HEK293 (cell line): ENCODE measurements around the gene SLC8A1.

Source experiments
- BCL11A ChIP-seq: fragments of 450-650 bp; formaldehyde crosslinking; IDR thresholded peaks from 2 replicates; pipeline ENCODE4 v1.5.1; 2016; ENCODE audit warnings: low read depth, missing biosample characterization, missing genetic modification characterization
- KLF9 ChIP-seq: fragments of 450-650 bp; formaldehyde crosslinking; IDR thresholded peaks from 2 replicates; pipeline ENCODE4 v1.5.1; 2016; ENCODE audit warnings: missing biosample characterization, missing genetic modification characterization, low read depth
- PRDM10 ChIP-seq: fragments of 450-650 bp; formaldehyde crosslinking; IDR thresholded peaks from 2 replicates; pipeline ENCODE4 v1.5.1; 2016; ENCODE audit warnings: missing biosample characterization, missing genetic modification characterization
- ZBTB26 ChIP-seq: fragments of 450-650 bp; formaldehyde crosslinking; optimal IDR thresholded peaks from 2 replicates; pipeline ENCODE3; 2016; ENCODE audit warnings: missing biosample characterization, mild to moderate bottlenecking, missing genetic modification characterization
- ZNF510 ChIP-seq: fragments of 450-650 bp; formaldehyde crosslinking; IDR thresholded peaks from 2 replicates; pipeline ENCODE4 v1.5.1; 2018; ENCODE audit warnings: mild to moderate bottlenecking, missing genetic modification characterization, missing biosample characterization; ENCODE audit not compliant: insufficient replicate concordance
- ZNF544 ChIP-seq: fragments of 450-650 bp; formaldehyde crosslinking; IDR thresholded peaks from 2 replicates; pipeline ENCODE4 v1.5.0; 2017; ENCODE audit warnings: missing biosample characterization, missing genetic modification characterization
- ZNF623 ChIP-seq: fragments of 450-650 bp; formaldehyde crosslinking; IDR thresholded peaks from 2 replicates; pipeline ENCODE4 v1.5.1; 2016; ENCODE audit warnings: missing biosample characterization, missing genetic modification characterization
- ZNF830 ChIP-seq: fragments of 450-650 bp; IDR thresholded peaks from 2 replicates; pipeline ENCODE4 v1.5.0; 2018; ENCODE audit warnings: missing biosample characterization, missing genetic modification characterization, low read depth, mild to moderate bottlenecking, moderate library complexity
- TF ChIP-seq, protein P1 (sequence below): fragments of 450-650 bp; formaldehyde crosslinking; IDR thresholded peaks from 2 replicates; pipeline ENCODE4 v1.5.1; 2016; ENCODE audit warnings: missing biosample characterization, missing genetic modification characterization
- TF ChIP-seq, protein P2 (sequence below): fragments of 450-650 bp; formaldehyde crosslinking; IDR thresholded peaks from 2 replicates; pipeline ENCODE4 v1.5.1; 2016; ENCODE audit warnings: missing biosample characterization, missing genetic modification characterization
- TF ChIP-seq, protein P3 (sequence below): fragments of 450-650 bp; formaldehyde crosslinking; IDR thresholded peaks from 2 replicates; pipeline ENCODE4 v1.5.1; 2016; ENCODE audit warnings: missing biosample characterization, missing genetic modification characterization

DNA sequence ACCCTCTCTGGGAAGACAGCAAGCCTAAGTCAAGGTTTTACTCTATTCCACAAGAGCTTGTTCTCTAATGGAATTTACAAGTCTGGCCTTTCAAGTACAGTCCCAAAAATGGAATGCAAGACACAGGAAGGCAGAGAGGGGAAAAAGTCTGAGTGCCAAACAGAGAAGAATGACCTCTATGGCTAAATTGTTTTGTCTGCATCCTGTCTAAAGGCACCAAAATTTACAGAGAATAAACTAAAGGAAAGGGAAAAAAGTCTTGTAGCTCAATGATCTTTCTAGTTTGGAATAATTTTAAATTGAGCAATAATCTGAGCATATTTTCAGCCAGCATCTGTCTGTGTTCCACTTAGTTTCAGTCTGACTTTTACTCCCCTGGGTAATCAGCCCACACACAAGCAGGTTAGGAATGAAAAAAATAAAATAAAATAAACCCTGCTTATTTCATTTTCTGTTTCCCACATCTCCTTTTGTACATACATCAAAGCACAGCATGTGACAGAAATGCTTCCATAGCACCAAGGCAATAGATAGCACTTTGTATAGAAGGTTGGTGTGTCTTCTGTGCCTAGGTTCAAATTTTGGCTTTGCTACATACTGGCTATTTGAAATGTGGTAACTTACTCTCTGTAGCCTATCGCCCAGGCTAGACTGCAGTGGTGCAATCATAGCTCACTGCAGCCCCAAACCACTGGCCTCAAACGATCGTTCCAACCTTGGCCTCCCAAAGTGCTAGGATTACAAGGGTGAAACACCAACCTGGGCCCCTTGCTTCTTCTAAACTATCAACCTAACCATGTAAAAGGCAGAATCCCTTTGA lies 105.1 kb downstream of the SLC8A1 start:
- TF ChIP-seq, protein P1, sequence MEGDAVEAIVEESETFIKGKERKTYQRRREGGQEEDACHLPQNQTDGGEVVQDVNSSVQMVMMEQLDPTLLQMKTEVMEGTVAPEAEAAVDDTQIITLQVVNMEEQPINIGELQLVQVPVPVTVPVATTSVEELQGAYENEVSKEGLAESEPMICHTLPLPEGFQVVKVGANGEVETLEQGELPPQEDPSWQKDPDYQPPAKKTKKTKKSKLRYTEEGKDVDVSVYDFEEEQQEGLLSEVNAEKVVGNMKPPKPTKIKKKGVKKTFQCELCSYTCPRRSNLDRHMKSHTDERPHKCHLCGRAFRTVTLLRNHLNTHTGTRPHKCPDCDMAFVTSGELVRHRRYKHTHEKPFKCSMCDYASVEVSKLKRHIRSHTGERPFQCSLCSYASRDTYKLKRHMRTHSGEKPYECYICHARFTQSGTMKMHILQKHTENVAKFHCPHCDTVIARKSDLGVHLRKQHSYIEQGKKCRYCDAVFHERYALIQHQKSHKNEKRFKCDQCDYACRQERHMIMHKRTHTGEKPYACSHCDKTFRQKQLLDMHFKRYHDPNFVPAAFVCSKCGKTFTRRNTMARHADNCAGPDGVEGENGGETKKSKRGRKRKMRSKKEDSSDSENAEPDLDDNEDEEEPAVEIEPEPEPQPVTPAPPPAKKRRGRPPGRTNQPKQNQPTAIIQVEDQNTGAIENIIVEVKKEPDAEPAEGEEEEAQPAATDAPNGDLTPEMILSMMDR = no peak
- TF ChIP-seq PRDM10 (tag by site-specific recombination) = no peak
- no peak for TF ChIP-seq ZNF544 (tag by site-specific recombination)
- TF ChIP-seq ZNF830 (tag by site-specific recombination) = no peak
- TF ChIP-seq, protein P2, sequence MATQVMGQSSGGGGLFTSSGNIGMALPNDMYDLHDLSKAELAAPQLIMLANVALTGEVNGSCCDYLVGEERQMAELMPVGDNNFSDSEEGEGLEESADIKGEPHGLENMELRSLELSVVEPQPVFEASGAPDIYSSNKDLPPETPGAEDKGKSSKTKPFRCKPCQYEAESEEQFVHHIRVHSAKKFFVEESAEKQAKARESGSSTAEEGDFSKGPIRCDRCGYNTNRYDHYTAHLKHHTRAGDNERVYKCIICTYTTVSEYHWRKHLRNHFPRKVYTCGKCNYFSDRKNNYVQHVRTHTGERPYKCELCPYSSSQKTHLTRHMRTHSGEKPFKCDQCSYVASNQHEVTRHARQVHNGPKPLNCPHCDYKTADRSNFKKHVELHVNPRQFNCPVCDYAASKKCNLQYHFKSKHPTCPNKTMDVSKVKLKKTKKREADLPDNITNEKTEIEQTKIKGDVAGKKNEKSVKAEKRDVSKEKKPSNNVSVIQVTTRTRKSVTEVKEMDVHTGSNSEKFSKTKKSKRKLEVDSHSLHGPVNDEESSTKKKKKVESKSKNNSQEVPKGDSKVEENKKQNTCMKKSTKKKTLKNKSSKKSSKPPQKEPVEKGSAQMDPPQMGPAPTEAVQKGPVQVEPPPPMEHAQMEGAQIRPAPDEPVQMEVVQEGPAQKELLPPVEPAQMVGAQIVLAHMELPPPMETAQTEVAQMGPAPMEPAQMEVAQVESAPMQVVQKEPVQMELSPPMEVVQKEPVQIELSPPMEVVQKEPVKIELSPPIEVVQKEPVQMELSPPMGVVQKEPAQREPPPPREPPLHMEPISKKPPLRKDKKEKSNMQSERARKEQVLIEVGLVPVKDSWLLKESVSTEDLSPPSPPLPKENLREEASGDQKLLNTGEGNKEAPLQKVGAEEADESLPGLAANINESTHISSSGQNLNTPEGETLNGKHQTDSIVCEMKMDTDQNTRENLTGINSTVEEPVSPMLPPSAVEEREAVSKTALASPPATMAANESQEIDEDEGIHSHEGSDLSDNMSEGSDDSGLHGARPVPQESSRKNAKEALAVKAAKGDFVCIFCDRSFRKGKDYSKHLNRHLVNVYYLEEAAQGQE (tag by site-specific recombination) = no peak
- TF ChIP-seq ZBTB26 (tag by site-specific recombination) = no peak
- TF ChIP-seq BCL11A (tag by site-specific recombination) = no peak
- TF ChIP-seq ZNF623 = no peak
- no peak for TF ChIP-seq KLF9 (tag by site-specific recombination)
- TF ChIP-seq, protein P3, sequence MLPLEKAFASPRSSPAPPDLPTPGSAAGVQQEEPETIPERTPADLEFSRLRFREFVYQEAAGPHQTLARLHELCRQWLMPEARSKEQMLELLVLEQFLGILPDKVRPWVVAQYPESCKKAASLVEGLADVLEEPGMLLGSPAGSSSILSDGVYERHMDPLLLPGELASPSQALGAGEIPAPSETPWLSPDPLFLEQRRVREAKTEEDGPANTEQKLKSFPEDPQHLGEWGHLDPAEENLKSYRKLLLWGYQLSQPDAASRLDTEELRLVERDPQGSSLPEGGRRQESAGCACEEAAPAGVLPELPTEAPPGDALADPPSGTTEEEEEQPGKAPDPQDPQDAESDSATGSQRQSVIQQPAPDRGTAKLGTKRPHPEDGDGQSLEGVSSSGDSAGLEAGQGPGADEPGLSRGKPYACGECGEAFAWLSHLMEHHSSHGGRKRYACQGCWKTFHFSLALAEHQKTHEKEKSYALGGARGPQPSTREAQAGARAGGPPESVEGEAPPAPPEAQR (tag by site-specific recombination) = no peak
- TF ChIP-seq ZNF510 (tag by site-specific recombination) = no peak
